Endothelial cell of umbilical vein (primary cell): ENCODE results near the gene KASH5. TPM values are rescaled to one million over a fixed set of nuclear protein-coding genes. Genes with fewer than 3 reads are reported as not detected.

Experiments used
- BruUV-seq: library from RNA; stranded (reverse); fragments of 400-500 nt; replicated peaks from 2 replicates; lab custom pipeline; 2021; lab: Mats Ljungman, UMichigan
- CTCF ChIA-PET: fragments of 300-600, 350-600 bp; sonication (Branson Sonifier 250); formaldehyde crosslinking; loops from one replicate; lab custom pipeline; 2021; ENCODE audit warnings: antibody characterized with exemption, inconsistent platforms; lab: Charles Lee
- POLR2A ChIA-PET: fragments of 300-600, 350-600 bp; sonication (Branson Sonifier 250); formaldehyde crosslinking; loops from one replicate; lab custom pipeline; 2021; ENCODE audit warnings: antibody characterized with exemption, inconsistent platforms; lab: Charles Lee
- DNase-seq: peaks from one replicate; pipeline ENCODE4 v3.0.0-alpha.2; 2011; ENCODE audit warnings: low read depth, low spot score
- FAIRE-seq: peaks from 2 replicates; lab custom pipeline; 2011; peaks lifted over from hg19 to GRCh38; lab: Jason Lieb, UNC
- H2AFZ ChIP-seq: 2 replicates; pipeline ENCODE4 v1.6.0; 2012; ENCODE audit warnings: low read depth, low read length, control low read depth, inconsistent platforms
- H3K27ac ChIP-seq: 2 replicates; pipeline ENCODE4 v1.5.1; 2011; ENCODE audit warnings: low read depth, mild to moderate bottlenecking, control low read depth, low read length, moderate library complexity; ENCODE audit not compliant: insufficient read depth
- H3K27me3 ChIP-seq, 2 experiments: 2 replicates each; pipeline versions ENCODE4 v1.6.0 to v1.6.1; 2011; ENCODE audit warnings: low read length in 2 of 2, mixed read lengths in 1 of 2; ENCODE audit not compliant: control insufficient read depth in 2 of 2, insufficient read depth in 2 of 2
- H3K36me3 ChIP-seq, 2 experiments: 2 replicates in 1 of 2; 3 replicates in 1 of 2; pipeline ENCODE4 v1.5.1; 2011; ENCODE audit warnings: low read length in 2 of 2, mild to moderate bottlenecking in 1 of 2, moderate library complexity in 1 of 2; ENCODE audit not compliant: control insufficient read depth in 2 of 2, insufficient read depth in 2 of 2; ENCODE audit errors: extremely low read depth in 1 of 2
- H3K4me1 ChIP-seq: 3 replicates; pipeline ENCODE4 v1.5.1; 2011; ENCODE audit warnings: mild to moderate bottlenecking, low read length; ENCODE audit not compliant: control insufficient read depth, insufficient read depth; ENCODE audit errors: extremely low read depth
- H3K4me2 ChIP-seq: 2 replicates; pipeline ENCODE4 v1.6.1; 2011; ENCODE audit warnings: low read length, control low read depth, mixed read lengths; ENCODE audit not compliant: insufficient read depth
- H3K4me3 ChIP-seq, 3 experiments: fragments of 200-600 bp in 1 of 3; sonication (generic), shearing (Covaris generic) in 1 of 3; replicated peaks in 1 of 3; 2 replicates each; pipeline ENCODE4 v1.5.1; 2011 to 2016; ENCODE audit warnings: control low read depth in 3 of 3, low read length in 3 of 3, mild to moderate bottlenecking in 2 of 3, inconsistent platforms in 1 of 3, low read depth in 1 of 3, moderate library complexity in 1 of 3; ENCODE audit not compliant: insufficient read depth in 1 of 3
- H3K79me2 ChIP-seq: 2 replicates; pipeline ENCODE4 v1.6.0; 2012; ENCODE audit warnings: low read length, inconsistent platforms; ENCODE audit not compliant: control insufficient read depth, insufficient read depth
- H3K9ac ChIP-seq: replicated peaks from 2 replicates; pipeline ENCODE3; 2011; ENCODE audit warnings: low read length, control low read depth; ENCODE audit not compliant: insufficient read depth; ENCODE audit errors: extremely low read depth
- H3K9me1 ChIP-seq: replicated peaks from 3 replicates; pipeline ENCODE4 v1.6.0; 2011; ENCODE audit warnings: mild to moderate bottlenecking, low read length; ENCODE audit not compliant: control insufficient read depth, insufficient read depth; ENCODE audit errors: extremely low read depth
- H3K9me3 ChIP-seq: replicated peaks from 2 replicates; pipeline ENCODE4 v1.5.1; 2012; ENCODE audit warnings: low read length, inconsistent platforms; ENCODE audit not compliant: control insufficient read depth, insufficient read depth
- H4K20me1 ChIP-seq: replicated peaks from 2 replicates; pipeline ENCODE3; 2011; ENCODE audit warnings: mild to moderate bottlenecking, low read length; ENCODE audit not compliant: control insufficient read depth, insufficient read depth; ENCODE audit errors: extremely low read depth
- EZH2 ChIP-seq: IDR thresholded peaks from 2 replicates; pipeline ENCODE4 v1.6.1; 2012; ENCODE audit warnings: borderline replicate concordance, low read depth, mild to moderate bottlenecking, moderate library complexity, low read length, inconsistent platforms; ENCODE audit not compliant: severe bottlenecking
- FOS ChIP-seq: IDR thresholded peaks from 2 replicates; pipeline ENCODE4 v1.6.1; 2011; ENCODE audit warnings: mild to moderate bottlenecking, low read length, moderate library complexity, borderline replicate concordance; ENCODE audit not compliant: insufficient read depth
- GATA2 ChIP-seq: IDR thresholded peaks from 2 replicates; pipeline ENCODE4 v1.7.0; 2011; ENCODE audit warnings: low read depth, mild to moderate bottlenecking, moderate library complexity, mixed read lengths, low read length; ENCODE audit not compliant: insufficient read length, insufficient read depth
- JUN ChIP-seq: IDR thresholded peaks from 2 replicates; pipeline ENCODE4 v1.6.1; 2011; ENCODE audit warnings: borderline replicate concordance, low read depth; ENCODE audit not compliant: insufficient read length, insufficient read depth
- MAX ChIP-seq: IDR thresholded peaks from 2 replicates; pipeline ENCODE4 v1.6.1; 2011; ENCODE audit not compliant: insufficient read depth, insufficient read length
- MYC ChIP-seq: IDR thresholded peaks from one replicate; pipeline ENCODE4 v1.6.1; 2011; ENCODE audit warnings: mild to moderate bottlenecking, low read depth, low read length
- POLR2A ChIP-seq: IDR thresholded peaks from 2 replicates; pipeline ENCODE4 v1.6.1; 2012; ENCODE audit warnings: low read depth, mild to moderate bottlenecking, control low read depth, low read length
- POLR2AphosphoS5 ChIP-seq: IDR thresholded peaks from 2 replicates; pipeline ENCODE4 v1.6.1; 2012; ENCODE audit warnings: low read depth, mild to moderate bottlenecking, control low read depth, low read length, moderate library complexity; ENCODE audit not compliant: insufficient read depth
- dilution Hi-C: fragments of 300-500 bp; cut with MboI; formaldehyde crosslinking; loops from one replicate; pipeline ENCODE4 v1.15.0; 2019; ENCODE audit warnings: low sequenced_read_pairs; ENCODE audit not compliant: extremely low pct_ligation_motif_present
- intact Hi-C: fragments of 100-400 bp; cut with micrococcal nuclease; formaldehyde crosslinking; loops from one replicate; pipeline ENCODE4 v1.10.0; 2022
- polyA plus RNA-seq, 4 experiments: library from polyadenylated mRNA; depleted of rRNA in 3 of 4; stranded (reverse) in 3 of 4; unstranded in 1 of 4; fragments of >200 nt; gene quantifications; 2 replicates each; pipeline versions ENCODE4 v1.2.1 to v1.2.3, GENCODE V29; 2011 to 2012; ENCODE audit warnings: missing spikeins in 1 of 4
- total RNA-seq: library from RNA; stranded (reverse); gene quantifications from 2 replicates; pipeline ENCODE4 v1.2.3, GENCODE V29; 2021
- TF ChIP-seq, protein P1 (sequence below), 2 donors: IDR thresholded peaks; 1 replicate in 1 of 2; 2 replicates in 1 of 2; pipeline ENCODE4 v1.5.1; 2011; ENCODE audit warnings: low read length in 2 of 2, mild to moderate bottlenecking in 2 of 2, moderate library complexity in 2 of 2, control low read depth in 1 of 2, inconsistent platforms in 1 of 2, low read depth in 1 of 2; ENCODE audit not compliant: insufficient read depth in 1 of 2; ENCODE audit errors: extremely low read depth in 1 of 2

KASH5 gene
- total and polyA plus RNA-seq, 2 donors (not counting 3 experiments of a cell fraction or from before 2014, with no cell fraction given): 0.03 TPM; not detected in 1

GRCh38 chr19:49448432-49448786 lies 60.4 kb downstream of the KASH5 start:
- H3K36me3 ChIP-seq: peaks cover 0 to 4% of the 10 kb centered on the region in 2 experiments
- intact Hi-C loops: no loop called here
- peaks cover 10% of the 10 kb centered on the region for H3K79me2 ChIP-seq
- dilution Hi-C loops: no loop called here
- no peak overlapping the region for H3K9ac ChIP-seq
- H3K27ac ChIP-seq: no peak overlapping the region
- H3K27me3 ChIP-seq: no peaks in the 10 kb centered on the region
- ChIA-PET POLR2A (no interaction called here), CTCF (no interaction called here)
- no peaks in the 10 kb centered on the region for H3K9me1 ChIP-seq
- no peak for TF ChIP-seq JUN
- no peak for TF ChIP-seq EZH2
- TF ChIP-seq POLR2A: no peak
- TF ChIP-seq FOS: no peak
- no peak for TF ChIP-seq POLR2AphosphoS5
- no peak for TF ChIP-seq GATA2
- no peak for TF ChIP-seq MAX
- TF ChIP-seq, protein P1, sequence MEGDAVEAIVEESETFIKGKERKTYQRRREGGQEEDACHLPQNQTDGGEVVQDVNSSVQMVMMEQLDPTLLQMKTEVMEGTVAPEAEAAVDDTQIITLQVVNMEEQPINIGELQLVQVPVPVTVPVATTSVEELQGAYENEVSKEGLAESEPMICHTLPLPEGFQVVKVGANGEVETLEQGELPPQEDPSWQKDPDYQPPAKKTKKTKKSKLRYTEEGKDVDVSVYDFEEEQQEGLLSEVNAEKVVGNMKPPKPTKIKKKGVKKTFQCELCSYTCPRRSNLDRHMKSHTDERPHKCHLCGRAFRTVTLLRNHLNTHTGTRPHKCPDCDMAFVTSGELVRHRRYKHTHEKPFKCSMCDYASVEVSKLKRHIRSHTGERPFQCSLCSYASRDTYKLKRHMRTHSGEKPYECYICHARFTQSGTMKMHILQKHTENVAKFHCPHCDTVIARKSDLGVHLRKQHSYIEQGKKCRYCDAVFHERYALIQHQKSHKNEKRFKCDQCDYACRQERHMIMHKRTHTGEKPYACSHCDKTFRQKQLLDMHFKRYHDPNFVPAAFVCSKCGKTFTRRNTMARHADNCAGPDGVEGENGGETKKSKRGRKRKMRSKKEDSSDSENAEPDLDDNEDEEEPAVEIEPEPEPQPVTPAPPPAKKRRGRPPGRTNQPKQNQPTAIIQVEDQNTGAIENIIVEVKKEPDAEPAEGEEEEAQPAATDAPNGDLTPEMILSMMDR (IDR thresholded peaks at IDR 0.05; ENCODE audit: extremely low read depth in 1 of 2, insufficient read depth in 1 of 2, low read depth in 1 of 2, low read length in 2 of 2): no peak
- no peak for TF ChIP-seq MYC
- no peak overlapping the region for H2AFZ ChIP-seq
- H3K4me2 ChIP-seq: no peak overlapping the region
- H3K9me3 ChIP-seq: no peaks in the 10 kb centered on the region
- DNase-seq (no peak), FAIRE-seq (no peak)
- BruUV-seq: no TSS peak
- H3K4me1 ChIP-seq: peaks cover 5% of the 10 kb centered on the region
- no peak overlapping the region for H3K4me3 ChIP-seq
- no peaks in the 10 kb centered on the region for H4K20me1 ChIP-seq
